ENCODE results near the gene INSC.

The INSC gene

GRCh38 chr11:15293975-15294620 is 179.4 kb downstream of the INSC start:
- Histone ChIP-seq H3K27me3 (ENCODE audit: low read depth) (no peaks in the 10 kb centered on the region), H3K9me3 (no peaks in the 10 kb centered on the region), H3K4me3 (no peak overlapping the region), H3K4me1 (no peaks in the 10 kb centered on the region), H3K36me3 (replicated peaks) (no peaks in the 10 kb centered on the region)
- DNase-seq (ENCODE audit: low spot score in 2 of 2): no peak
- in situ Hi-C loops (cut with MboI; ENCODE audit: low sequenced_read_pairs): no loop called here

GRCh38 chr11:15295695-15296094 is 181.0 kb downstream of the INSC start:
- in situ Hi-C loops (cut with MboI; ENCODE audit: low sequenced_read_pairs): no loop called here

More at GRCh38 chr11:15295695-15296094, 181.0 kb downstream of the INSC start:
- H3K36me3 ChIP-seq (replicated peaks): no peaks in the 10 kb centered on the region
- H3K4me1 ChIP-seq: no peaks in the 10 kb centered on the region
- no peak for DNase-seq (ENCODE audit: low spot score in 2 of 2)
- no peak overlapping the region for H3K4me3 ChIP-seq
- no peaks in the 10 kb centered on the region for H3K27me3 ChIP-seq (ENCODE audit: low read depth)
- no peaks in the 10 kb centered on the region for H3K9me3 ChIP-seq

Data from HAP-1 (cell line).